ENCODE data around the gene EPN1. TPM values are rescaled to one million over a fixed set of nuclear protein-coding genes. Genes with fewer than 3 reads are reported as not detected.

Gene EPN1
- total and polyA plus RNA-seq, 2 of the 13 experiments (the other 11 are each of a cell fraction or from before 2014, with no cell fraction given): 28.9 to 31.7 TPM

DNA sequence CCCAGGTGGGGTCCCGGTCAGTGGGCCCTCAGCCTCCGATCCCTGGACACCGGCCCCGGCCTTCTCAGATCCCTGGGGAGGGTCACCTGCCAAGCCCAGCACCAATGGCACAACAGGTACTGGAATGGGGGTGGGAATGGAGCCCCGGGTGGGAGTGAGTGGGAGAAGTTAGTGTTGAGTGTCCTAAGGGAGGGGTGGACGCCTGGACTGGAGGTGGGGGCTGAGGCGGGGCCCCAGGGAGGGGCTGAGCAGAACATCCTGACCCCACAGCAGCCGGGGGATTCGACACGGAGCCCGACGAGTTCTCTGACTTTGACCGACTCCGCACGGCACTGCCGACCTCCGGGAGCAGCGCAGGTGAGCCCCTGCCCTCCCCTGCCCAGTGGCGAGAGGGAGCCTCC is 17.7 kb downstream of the EPN1 start:
- Histone ChIP-seq H2AFZ (ENCODE audit: low read length) (no peak overlapping the region), H3K4me3 (replicated peaks in 1 of 3; ENCODE audit: insufficient read depth in 1 of 3, low read depth in 2 of 3, low read length in 3 of 3) (no peak overlapping the region), H3K4me1 (ENCODE audit: insufficient read depth, low read length) (0 out of 2 replicates have a peak, but pooled peaks cover 5% of the 10 kb centered on the region), H3K79me2 (ENCODE audit: insufficient read depth, low read length) (no peaks in the 10 kb centered on the region), H3K27me3 (ENCODE audit: control insufficient read depth in 1 of 2, insufficient read depth in 2 of 2, low read length in 2 of 2) (no peaks in the 10 kb centered on the region), H4K20me1 (ENCODE audit: insufficient read depth, low read length) (no peaks in the 10 kb centered on the region), H3K9ac (ENCODE audit: insufficient read depth, low read depth, low read length) (no peak overlapping the region), H3K36me3 (replicated peaks in 1 of 2; ENCODE audit: control insufficient read depth in 1 of 2, insufficient read depth in 2 of 2, low read length in 2 of 2) (peaks cover 26 to 49% of the 10 kb centered on the region in 2 experiments; a peak in 4 of 5 replicates), H3K9me3 (ENCODE audit: low read length) (no peaks in the 10 kb centered on the region), H3K27ac (ENCODE audit: extremely low read length, insufficient read depth, low read length) (no peak overlapping the region), H3K4me2 (ENCODE audit: low read depth, low read length) (no peak overlapping the region)
- FAIRE-seq (no peak), ATAC-seq (no peak), DNase-seq (ENCODE audit: low spot score) (no peak)
- BruUV-seq (replicated peaks): no TSS peak
- intact Hi-C loops (cut with micrococcal nuclease; ENCODE audit: unreplicated experiment) (no loop called here), in situ Hi-C loops (cut with HindIII; ENCODE audit: extremely low pct_ligation_motif_present, low pct_unique_long_range_greater_than_20kb) (no loop called here)
- CTCF ChIA-PET (ENCODE audit: low intra/inter-chr PET ratio, low total read pairs): no interaction called here
- TF ChIP-seq MBNL3 (CRISPR knock-in tag; conservative IDR thresholded peaks at IDR 0.05): no peak
- TF ChIP-seq HMGA1 (CRISPR knock-in tag; conservative IDR thresholded peaks at IDR 0.05): no peak
- TF ChIP-seq BRD4 (CRISPR knock-in tag; IDR thresholded peaks at IDR 0.05): no peak
- TF ChIP-seq MYC (CRISPR knock-in tag; IDR thresholded peaks at IDR 0.05; ENCODE audit: borderline replicate concordance): no peak
- no peak for TF ChIP-seq SNAI1 (CRISPR knock-in tag; IDR thresholded peaks at IDR 0.05; ENCODE audit: borderline replicate concordance)
- TF ChIP-seq, protein P1, sequence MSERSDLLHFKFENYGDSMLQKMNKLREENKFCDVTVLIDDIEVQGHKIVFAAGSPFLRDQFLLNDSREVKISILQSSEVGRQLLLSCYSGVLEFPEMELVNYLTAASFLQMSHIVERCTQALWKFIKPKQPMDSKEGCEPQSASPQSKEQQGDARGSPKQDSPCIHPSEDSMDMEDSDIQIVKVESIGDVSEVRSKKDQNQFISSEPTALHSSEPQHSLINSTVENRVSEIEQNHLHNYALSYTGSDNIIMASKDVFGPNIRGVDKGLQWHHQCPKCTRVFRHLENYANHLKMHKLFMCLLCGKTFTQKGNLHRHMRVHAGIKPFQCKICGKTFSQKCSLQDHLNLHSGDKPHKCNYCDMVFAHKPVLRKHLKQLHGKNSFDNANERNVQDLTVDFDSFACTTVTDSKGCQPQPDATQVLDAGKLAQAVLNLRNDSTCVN (CRISPR knock-in tag; IDR thresholded peaks at IDR 0.05; ENCODE audit: borderline replicate concordance): no peak
- POLR2A ChIA-PET: no interaction called here
- 94% methylated on average over 15 of the region's 19 CpGs for WGBS (ENCODE audit: low lambda C conversion rate)

DNA sequence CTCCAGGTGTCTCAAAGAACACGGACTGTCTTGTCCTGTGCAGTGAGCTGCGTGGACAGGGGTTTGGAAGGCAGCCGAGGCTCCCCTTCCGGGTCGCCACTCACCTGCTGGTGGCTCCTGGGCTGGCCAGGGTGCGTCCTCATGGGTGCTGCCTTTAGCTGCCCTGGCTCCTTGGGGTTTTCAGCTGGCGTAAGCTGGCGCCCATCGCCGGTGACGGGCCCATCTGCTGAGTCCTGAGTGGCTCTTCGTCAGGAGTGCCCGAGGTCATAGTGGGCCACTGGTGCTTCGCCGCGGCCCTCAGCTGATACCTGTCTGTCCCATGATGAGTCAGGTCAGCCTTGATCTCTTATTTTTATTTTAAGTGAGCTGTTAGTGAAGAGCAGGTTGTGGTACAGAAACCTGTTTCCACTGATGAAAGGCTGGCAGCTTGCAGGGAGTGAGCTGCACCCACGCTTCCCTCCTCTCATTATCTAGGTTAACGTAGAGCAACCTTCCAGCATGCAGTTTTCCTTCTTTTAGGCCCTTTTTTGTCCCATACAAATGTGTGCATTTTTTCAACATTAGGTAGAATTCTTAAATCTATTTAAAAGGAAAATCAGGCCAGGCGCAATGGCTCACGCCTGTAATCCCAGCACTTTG is 18.4 kb downstream of the EPN1 start:
- CTCF ChIA-PET (ENCODE audit: low intra/inter-chr PET ratio, low total read pairs): no interaction called here
- no peak overlapping the region for H3K9ac ChIP-seq (ENCODE audit: insufficient read depth, low read depth, low read length)
- peaks cover 26 to 46% of the 10 kb centered on the region in 2 experiments; a peak in 4 of 5 replicates for H3K36me3 ChIP-seq (replicated peaks in 1 of 2; ENCODE audit: control insufficient read depth in 1 of 2, insufficient read depth in 2 of 2, low read length in 2 of 2)
- WGBS (ENCODE audit: low lambda C conversion rate): 97% methylated on average over 18 of the region's 20 CpGs
- H3K9me3 ChIP-seq (ENCODE audit: low read length): no peaks in the 10 kb centered on the region
- no peaks in the 10 kb centered on the region for H3K27me3 ChIP-seq (ENCODE audit: control insufficient read depth in 1 of 2, insufficient read depth in 2 of 2, low read length in 2 of 2)
- DNase-seq (ENCODE audit: low spot score) (no peak), FAIRE-seq (no peak), ATAC-seq (no peak)
- H3K79me2 ChIP-seq (ENCODE audit: insufficient read depth, low read length): no peaks in the 10 kb centered on the region
- intact Hi-C loops (cut with micrococcal nuclease; ENCODE audit: unreplicated experiment) (no loop called here), in situ Hi-C loops (cut with HindIII; ENCODE audit: extremely low pct_ligation_motif_present, low pct_unique_long_range_greater_than_20kb) (no loop called here)
- H3K4me1 ChIP-seq (ENCODE audit: insufficient read depth, low read length): no peaks in the 10 kb centered on the region
- no TSS peak for BruUV-seq (replicated peaks)
- H3K27ac ChIP-seq (ENCODE audit: extremely low read length, insufficient read depth, low read length): no peak overlapping the region
- no peak overlapping the region for H3K4me2 ChIP-seq (ENCODE audit: low read depth, low read length)
- no peaks in the 10 kb centered on the region for H4K20me1 ChIP-seq (ENCODE audit: insufficient read depth, low read length)
- no peak overlapping the region for H2AFZ ChIP-seq (ENCODE audit: low read length)
- POLR2A ChIA-PET: interaction anchor here (1.1 kb wide), 1 partner anchor 10 kb away, joined by 4 read pairs; no protein-coding TSS in a partner anchor
- H3K4me3 ChIP-seq (replicated peaks in 1 of 3; ENCODE audit: insufficient read depth in 1 of 3, low read depth in 2 of 3, low read length in 3 of 3): no peak overlapping the region
- TF ChIP-seq ZNF567 (CRISPR knock-in tag; IDR thresholded peaks at IDR 0.05; ENCODE audit: borderline replicate concordance) (no peak), ELF3 (CRISPR knock-in tag; IDR thresholded peaks at IDR 0.05) (no peak), HOXA7 (CRISPR knock-in tag; IDR thresholded peaks at IDR 0.05) (no peak), KLF16 (CRISPR knock-in tag; IDR thresholded peaks at IDR 0.05) (no peak), ZNF839 (CRISPR knock-in tag; IDR thresholded peaks at IDR 0.05; ENCODE audit: borderline replicate concordance) (no peak), REPIN1 (CRISPR knock-in tag; IDR thresholded peaks at IDR 0.05; ENCODE audit: borderline replicate concordance, low read depth) (no peak)
- TF ChIP-seq, protein P2, sequence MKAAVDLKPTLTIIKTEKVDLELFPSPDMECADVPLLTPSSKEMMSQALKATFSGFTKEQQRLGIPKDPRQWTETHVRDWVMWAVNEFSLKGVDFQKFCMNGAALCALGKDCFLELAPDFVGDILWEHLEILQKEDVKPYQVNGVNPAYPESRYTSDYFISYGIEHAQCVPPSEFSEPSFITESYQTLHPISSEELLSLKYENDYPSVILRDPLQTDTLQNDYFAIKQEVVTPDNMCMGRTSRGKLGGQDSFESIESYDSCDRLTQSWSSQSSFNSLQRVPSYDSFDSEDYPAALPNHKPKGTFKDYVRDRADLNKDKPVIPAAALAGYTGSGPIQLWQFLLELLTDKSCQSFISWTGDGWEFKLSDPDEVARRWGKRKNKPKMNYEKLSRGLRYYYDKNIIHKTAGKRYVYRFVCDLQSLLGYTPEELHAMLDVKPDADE (CRISPR knock-in tag; IDR thresholded peaks at IDR 0.05): no peak
- TF ChIP-seq, protein P3, sequence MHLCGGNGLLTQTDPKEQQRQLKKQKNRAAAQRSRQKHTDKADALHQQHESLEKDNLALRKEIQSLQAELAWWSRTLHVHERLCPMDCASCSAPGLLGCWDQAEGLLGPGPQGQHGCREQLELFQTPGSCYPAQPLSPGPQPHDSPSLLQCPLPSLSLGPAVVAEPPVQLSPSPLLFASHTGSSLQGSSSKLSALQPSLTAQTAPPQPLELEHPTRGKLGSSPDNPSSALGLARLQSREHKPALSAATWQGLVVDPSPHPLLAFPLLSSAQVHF (CRISPR knock-in tag; IDR thresholded peaks at IDR 0.05): no peak
